ENCODE measurements around the gene ADAT1. TPM values are rescaled to one million over a fixed set of nuclear protein-coding genes. Genes with fewer than 3 reads are reported as not detected.

The ADAT1 gene
- total RNA-seq, 4 donors from 2014 or later: 21.8 to 72.2 (median 46.5) TPM

DNA sequence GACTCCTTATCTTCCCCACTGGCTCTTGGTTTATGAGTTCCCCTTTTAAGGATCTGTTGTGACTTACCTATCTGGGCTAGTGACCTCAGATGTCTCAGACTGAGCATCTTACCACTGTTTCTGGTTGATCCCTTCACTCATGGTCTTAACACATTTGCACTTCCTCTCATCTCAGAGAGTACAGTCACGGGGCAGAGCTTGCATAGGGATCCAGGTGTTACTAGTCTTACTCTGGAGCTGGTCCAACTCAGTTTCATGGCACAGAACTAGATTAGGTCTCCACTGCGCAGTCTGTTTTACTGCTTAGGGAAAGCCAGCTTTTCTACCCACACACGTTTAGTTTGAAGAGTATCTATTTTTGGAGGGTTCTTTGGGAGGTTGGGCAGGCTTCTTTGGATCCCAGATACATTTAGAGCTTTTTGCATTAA lies 46.7 kb downstream of the ADAT1 start:
- no peaks in the 10 kb centered on the region for H3K4me1 ChIP-seq
- H3K27ac ChIP-seq: peak overlapping the region; percentile 49 to 53
- TF ChIP-seq, protein P1, sequence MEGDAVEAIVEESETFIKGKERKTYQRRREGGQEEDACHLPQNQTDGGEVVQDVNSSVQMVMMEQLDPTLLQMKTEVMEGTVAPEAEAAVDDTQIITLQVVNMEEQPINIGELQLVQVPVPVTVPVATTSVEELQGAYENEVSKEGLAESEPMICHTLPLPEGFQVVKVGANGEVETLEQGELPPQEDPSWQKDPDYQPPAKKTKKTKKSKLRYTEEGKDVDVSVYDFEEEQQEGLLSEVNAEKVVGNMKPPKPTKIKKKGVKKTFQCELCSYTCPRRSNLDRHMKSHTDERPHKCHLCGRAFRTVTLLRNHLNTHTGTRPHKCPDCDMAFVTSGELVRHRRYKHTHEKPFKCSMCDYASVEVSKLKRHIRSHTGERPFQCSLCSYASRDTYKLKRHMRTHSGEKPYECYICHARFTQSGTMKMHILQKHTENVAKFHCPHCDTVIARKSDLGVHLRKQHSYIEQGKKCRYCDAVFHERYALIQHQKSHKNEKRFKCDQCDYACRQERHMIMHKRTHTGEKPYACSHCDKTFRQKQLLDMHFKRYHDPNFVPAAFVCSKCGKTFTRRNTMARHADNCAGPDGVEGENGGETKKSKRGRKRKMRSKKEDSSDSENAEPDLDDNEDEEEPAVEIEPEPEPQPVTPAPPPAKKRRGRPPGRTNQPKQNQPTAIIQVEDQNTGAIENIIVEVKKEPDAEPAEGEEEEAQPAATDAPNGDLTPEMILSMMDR (IDR thresholded peaks at IDR 0.05): no peak
- TF ChIP-seq POLR2A (IDR thresholded peaks at IDR 0.05): no peak
- no peaks in the 10 kb centered on the region for H3K36me3 ChIP-seq
- H3K4me3 ChIP-seq: no peak overlapping the region
- H3K9me3 ChIP-seq: no peaks in the 10 kb centered on the region
- DNase-seq: peak in 1 of 2 donors; percentile 76
- intact Hi-C loops (cut with DNase I; ENCODE audit: low total_unique reads): no loop called here
- no peaks in the 10 kb centered on the region for H3K27me3 ChIP-seq

DNA sequence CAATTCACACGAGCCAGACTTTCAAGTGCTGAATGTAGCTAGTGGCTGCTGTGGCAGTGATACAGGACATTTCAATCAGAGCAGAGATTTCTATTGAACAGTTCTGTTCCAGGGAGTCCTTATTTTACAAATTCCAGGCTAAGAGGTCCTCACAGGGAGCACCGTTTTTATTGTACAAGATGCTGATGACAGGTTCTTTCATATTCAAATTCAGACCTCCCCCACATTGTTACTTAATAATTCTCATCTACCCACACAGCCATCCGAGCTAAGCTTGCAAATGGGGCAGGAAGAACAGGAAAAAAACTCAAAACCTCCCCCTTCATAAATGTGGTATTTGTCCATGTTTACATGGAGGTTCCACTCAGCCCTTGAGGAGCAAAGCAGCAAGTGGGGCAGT lies 47.1 kb downstream of the ADAT1 start:
- Histone ChIP-seq H3K36me3 (no peaks in the 10 kb centered on the region), H3K9me3 (no peaks in the 10 kb centered on the region), H3K4me1 (no peaks in the 10 kb centered on the region), H3K27ac (peak overlapping the region; percentile 49 to 53), H3K4me3 (no peak overlapping the region), H3K27me3 (no peaks in the 10 kb centered on the region)
- TF ChIP-seq, protein P1 (IDR thresholded peaks at IDR 0.05): no peak
- TF ChIP-seq POLR2A (IDR thresholded peaks at IDR 0.05): no peak
- no peak for DNase-seq
- intact Hi-C loops (cut with DNase I; ENCODE audit: low total_unique reads): no loop called here

DNA sequence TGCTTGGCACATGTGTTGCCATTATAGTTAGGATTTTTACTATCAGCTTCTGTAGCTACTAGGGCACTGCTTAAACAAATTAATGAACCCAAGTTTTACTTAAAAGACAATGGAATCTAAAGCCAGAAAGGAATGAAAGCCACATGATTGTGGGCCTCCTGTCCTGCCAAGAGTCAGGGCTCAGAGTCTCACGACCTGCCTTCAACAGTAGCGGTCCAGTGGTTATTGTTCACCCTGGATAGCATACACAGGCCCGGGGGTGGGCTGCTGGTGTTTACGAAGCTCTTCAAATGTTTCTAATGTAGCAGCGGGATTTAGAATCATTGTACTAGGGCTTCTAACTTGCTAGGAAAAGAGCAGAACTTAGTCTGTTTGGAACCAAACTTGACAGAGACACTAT lies 49.1 kb downstream of the ADAT1 start:
- no peaks in the 10 kb centered on the region for H3K4me1 ChIP-seq
- TF ChIP-seq, protein P1 (IDR thresholded peaks at IDR 0.05): no peak
- TF ChIP-seq POLR2A (IDR thresholded peaks at IDR 0.05): no peak
- no peaks in the 10 kb centered on the region for H3K27me3 ChIP-seq
- no peak overlapping the region for H3K27ac ChIP-seq
- no peak for DNase-seq
- H3K36me3 ChIP-seq: no peaks in the 10 kb centered on the region
- intact Hi-C loops (cut with DNase I; ENCODE audit: low total_unique reads): no loop called here
- H3K9me3 ChIP-seq: no peaks in the 10 kb centered on the region
- no peak overlapping the region for H3K4me3 ChIP-seq

DNA sequence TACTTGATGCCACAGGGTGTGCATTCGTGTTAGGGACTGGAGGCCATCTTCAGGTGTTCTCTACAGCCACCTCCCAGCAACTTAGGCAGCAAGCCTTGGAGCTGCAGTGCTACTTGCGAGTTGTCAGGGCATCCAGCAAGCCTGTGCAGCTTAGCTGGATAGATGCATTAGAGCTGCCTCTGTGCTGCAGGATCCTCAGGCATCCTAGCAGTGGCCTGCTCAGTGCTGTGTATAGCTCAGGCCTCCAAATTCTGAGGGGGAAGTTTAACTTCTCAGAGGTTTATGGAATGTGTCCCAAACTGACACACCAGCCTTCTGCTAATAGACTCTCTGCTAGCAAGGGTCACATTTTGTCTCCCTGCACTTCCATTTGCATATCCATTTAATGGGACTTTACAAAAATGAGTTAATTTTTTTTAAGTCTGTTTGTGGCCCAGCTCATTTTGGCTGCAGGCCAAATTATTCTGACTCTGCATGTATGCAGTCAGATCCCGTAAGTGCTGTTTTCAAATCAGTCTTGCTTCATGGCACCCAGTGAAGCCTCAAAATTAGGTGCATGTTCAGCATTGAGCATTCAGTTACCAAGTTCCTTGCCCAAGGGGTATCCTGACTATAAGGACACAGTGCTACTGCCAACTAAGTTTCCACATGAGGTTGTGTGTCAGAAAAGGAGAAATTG lies 50.1 kb downstream of the ADAT1 start:
- Histone ChIP-seq H3K4me3 (no peak overlapping the region), H3K27ac (no peak overlapping the region), H3K9me3 (no peaks in the 10 kb centered on the region), H3K4me1 (peaks cover 0 to 5% of the 10 kb centered on the region in 2 donors), H3K36me3 (no peaks in the 10 kb centered on the region), H3K27me3 (no peaks in the 10 kb centered on the region)
- no peak for DNase-seq
- intact Hi-C loops (cut with DNase I; ENCODE audit: low total_unique reads): no loop called here
- TF ChIP-seq POLR2A (IDR thresholded peaks at IDR 0.05): no peak
- TF ChIP-seq, protein P1 (IDR thresholded peaks at IDR 0.05): no peak

DNA sequence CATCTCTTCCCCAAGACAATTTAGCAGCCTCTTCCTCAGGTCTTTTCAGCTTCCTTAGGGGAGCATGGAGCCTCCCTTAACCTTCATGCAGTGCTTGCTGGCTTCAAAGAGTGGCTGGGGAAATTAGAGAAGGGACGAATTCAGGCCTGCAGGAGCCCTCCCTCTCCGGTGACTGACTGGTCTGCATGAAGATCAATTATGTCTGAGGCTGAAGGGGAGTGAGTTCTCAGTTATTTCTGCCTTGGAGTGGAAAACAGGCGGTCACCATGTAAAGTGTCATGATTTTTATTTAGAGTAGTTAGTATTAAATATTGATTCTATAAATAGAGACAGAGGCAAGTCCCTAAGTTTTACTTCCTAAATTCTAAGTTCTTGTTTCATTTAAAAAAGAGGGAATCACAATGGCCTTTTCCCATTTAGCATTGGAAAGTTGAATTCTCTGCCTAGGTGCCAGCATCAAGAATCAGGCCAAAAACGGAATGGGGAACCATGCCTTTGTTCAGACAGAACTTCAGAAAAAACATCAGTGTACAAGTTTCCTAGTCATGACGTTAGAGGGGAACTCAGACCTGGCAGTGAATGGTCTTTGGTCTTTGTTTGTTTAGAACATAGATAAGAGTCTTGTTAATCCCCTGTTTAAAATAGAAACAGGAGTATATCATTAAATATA lies 52.5 kb downstream of the ADAT1 start:
- H3K36me3 ChIP-seq: no peaks in the 10 kb centered on the region
- H3K4me3 ChIP-seq: no peak overlapping the region
- no peaks in the 10 kb centered on the region for H3K9me3 ChIP-seq
- DNase-seq: no peak
- no peak overlapping the region for H3K27ac ChIP-seq
- H3K4me1 ChIP-seq: peaks cover 0 to 10% of the 10 kb centered on the region in 2 donors
- no peak for TF ChIP-seq POLR2A (IDR thresholded peaks at IDR 0.05)
- no peaks in the 10 kb centered on the region for H3K27me3 ChIP-seq
- intact Hi-C loops (cut with DNase I; ENCODE audit: low total_unique reads): no loop called here
